A549 (cell line): Measurements from ENCODE around the gene MRPL58. TPM values are rescaled to one million over a fixed set of nuclear protein-coding genes. Genes with fewer than 3 reads are reported as not detected.

Experiments used
- ATAC-seq, 2 experiments: fragments of 200-7000 bp in 1 of 2; fragments of >200 bp in 1 of 2; cut with Nextera tagmentation in 1 of 2; cut with Tn5 transposase in 1 of 2; 3 replicates each; pipeline versions ENCODE4 v1.8.0 to v1.9.1; 2018 to 2020; ENCODE audit warnings: mild to moderate bottlenecking in 1 of 2, moderate library complexity in 1 of 2
- CTCF ChIA-PET: fragments of 300-600 bp; sonication (Branson Sonifier 250); formaldehyde crosslinking; extraction: SDS; loops from one replicate; lab custom pipeline; 2021; ENCODE audit warnings: antibody characterized with exemption, inconsistent platforms; lab: Yijun Ruan, JAX
- POLR2A ChIA-PET: fragments of 350-600 bp; formaldehyde crosslinking; extraction: SDS; loops from one replicate; lab custom pipeline; 2021; ENCODE audit warnings: antibody characterized with exemption, inconsistent platforms; lab: Yijun Ruan, JAX
- DNase-seq, 2 experiments: peaks; one replicate each; pipeline versions ENCODE4 v3.0.0 to v3.0.0-alpha.2; 2011 to 2016; ENCODE audit warnings: low read depth in 1 of 2, low spot score in 1 of 2
- FAIRE-seq: peaks from 2 replicates; lab custom pipeline; 2011; peaks lifted over from hg19 to GRCh38; lab: Jason Lieb, UNC
- H3K27ac ChIP-seq, 2 experiments: fragments of >200 bp; sonication (Bioruptor Twin); formaldehyde crosslinking; 3 replicates each; pipeline ENCODE4 v1.5.1; 2016 to 2017
- H3K4me1 ChIP-seq: fragments of >200 bp; sonication (Bioruptor Twin); formaldehyde crosslinking; 3 replicates; pipeline ENCODE4 v1.6.1; 2016
- H3K4me2 ChIP-seq: fragments of >200 bp; sonication (Bioruptor Twin); formaldehyde crosslinking; 3 replicates; pipeline ENCODE4 v1.6.1; 2016
- H3K4me3 ChIP-seq: fragments of >200 bp; sonication (Bioruptor Twin); formaldehyde crosslinking; 3 replicates; pipeline ENCODE4 v1.5.1; 2016
- H3K9me3 ChIP-seq: fragments of >200 bp; sonication (Bioruptor Twin); formaldehyde crosslinking; 3 replicates; pipeline ENCODE4 v1.6.1; 2016
- ATOH8 ChIP-seq: fragments of 250-450 bp; sonication (Bioruptor Pico); IDR thresholded peaks from 2 replicates; pipeline ENCODE4 v1.5.0; 2020; ENCODE audit warnings: low read depth, mild to moderate bottlenecking, moderate library complexity
- BCL3 ChIP-seq: fragments of >200 bp; sonication (Bioruptor Twin); formaldehyde crosslinking; IDR thresholded peaks from 3 replicates; pipeline ENCODE4 v1.6.1; 2016
- CBX2 ChIP-seq: fragments of 200-600 bp; sonication (generic); IDR thresholded peaks from 2 replicates; pipeline ENCODE4 v1.6.1; 2016; ENCODE audit warnings: low read depth, mild to moderate bottlenecking, borderline replicate concordance
- CBX8 ChIP-seq: fragments of 200-600 bp; sonication (generic); IDR thresholded peaks from 2 replicates; pipeline ENCODE4 v1.6.1; 2016
- CTCF ChIP-seq: fragments of >200 bp; sonication (Bioruptor Twin); formaldehyde crosslinking; IDR thresholded peaks from 3 replicates; pipeline ENCODE4 v1.5.1; 2016
- EHF ChIP-seq: fragments of 250-450 bp; sonication (Bioruptor Pico); IDR thresholded peaks from 2 replicates; pipeline ENCODE4 v1.5.0; 2020; ENCODE audit warnings: mild to moderate bottlenecking
- GATA3 ChIP-seq: IDR thresholded peaks from 2 replicates; pipeline ENCODE4 v1.6.1; 2012; ENCODE audit warnings: borderline replicate concordance
- HDAC2 ChIP-seq: fragments of 200-600 bp; sonication (generic); IDR thresholded peaks from 2 replicates; pipeline ENCODE4 v1.6.1; 2016
- HES2 ChIP-seq: fragments of >200 bp; sonication (Bioruptor Twin); formaldehyde crosslinking; IDR thresholded peaks from 2 replicates; pipeline ENCODE4 v1.6.1; 2016
- HMGXB4 ChIP-seq: fragments of 250-450 bp; sonication (Bioruptor Pico); IDR thresholded peaks from 2 replicates; pipeline ENCODE4 v1.5.0; 2021; ENCODE audit warnings: mild to moderate bottlenecking, moderate library complexity, borderline replicate concordance
- HOXA7 ChIP-seq: fragments of 250-450 bp; sonication (Bioruptor Pico); IDR thresholded peaks from 2 replicates; pipeline ENCODE4 v1.5.0; 2020; ENCODE audit warnings: mild to moderate bottlenecking, moderate library complexity
- HOXB13 ChIP-seq: fragments of 250-450 bp; sonication (Bioruptor Pico); IDR thresholded peaks from 2 replicates; pipeline ENCODE4 v1.5.0; 2020; ENCODE audit warnings: low read depth, mild to moderate bottlenecking, moderate library complexity
- HOXB5 ChIP-seq: fragments of 250-450 bp; sonication (Bioruptor Pico); IDR thresholded peaks from 2 replicates; pipeline ENCODE4 v1.5.0; 2020; ENCODE audit warnings: mild to moderate bottlenecking, moderate library complexity
- JUNB ChIP-seq: fragments of >200 bp; sonication (Bioruptor Twin); formaldehyde crosslinking; IDR thresholded peaks from 2 replicates; pipeline ENCODE4 v1.6.1; 2016
- KDM1A ChIP-seq: fragments of 200-600 bp; sonication (generic); IDR thresholded peaks from 2 replicates; pipeline ENCODE4 v1.6.1; 2016; ENCODE audit warnings: low read depth, mild to moderate bottlenecking
- POLR2A ChIP-seq: IDR thresholded peaks from 2 replicates; pipeline ENCODE4 v1.6.1; 2012; ENCODE audit warnings: mild to moderate bottlenecking, low read length
- RNF2 ChIP-seq: fragments of 200-600 bp; sonication (generic); IDR thresholded peaks from 2 replicates; pipeline ENCODE4 v1.6.1; 2016; ENCODE audit warnings: low read depth, mild to moderate bottlenecking, antibody characterized with exemption, moderate library complexity, borderline replicate concordance
- SMC3 ChIP-seq: fragments of >200 bp; sonication (Bioruptor Twin); formaldehyde crosslinking; IDR thresholded peaks from 3 replicates; pipeline ENCODE4 v1.6.1; 2018; ENCODE audit warnings: inconsistent platforms
- ZC3H11A ChIP-seq: fragments of 450-650 bp; IDR thresholded peaks from 2 replicates; pipeline ENCODE4 v1.6.1; 2014; ENCODE audit warnings: antibody characterized with exemption, mild to moderate bottlenecking
- ZNF302 ChIP-seq: fragments of 250-450 bp; sonication (Bioruptor Pico); IDR thresholded peaks from 2 replicates; pipeline ENCODE4 v1.9.0; 2021; ENCODE audit warnings: inconsistent platforms, mild to moderate bottlenecking, moderate library complexity
- WGBS: methylation state at CpG from one replicate; pipeline ENCODE4 v1.1.6; 2017; ENCODE audit errors: missing lambda C conversion rate; 5-methylcytosine and 5-hydroxymethylcytosine counted together
- polyA plus RNA-seq, 4 experiments: library from polyadenylated mRNA; depleted of rRNA in 3 of 4; stranded (reverse); fragments of >200 nt; fragmentation: RNase III in 1 of 4; extraction: RNeasy Plus Mini Kit Qiagen cat#74134 plus additional on column Dnase treatment in 1 of 4; gene quantifications; 2 replicates in 3 of 4; 3 replicates in 1 of 4; pipeline ENCODE4 v1.2.3, GENCODE V29; 2011 to 2017
- TF ChIP-seq, protein P1 (sequence below): fragments of 200-600 bp; sonication (generic); IDR thresholded peaks from 2 replicates; pipeline ENCODE4 v1.6.1; 2016; ENCODE audit warnings: antibody characterized with exemption, mild to moderate bottlenecking, moderate library complexity

The MRPL58 gene
- polyA plus RNA-seq, 2 of the 4 experiments (the other 2 are of a cell fraction) = 89.4 to 127 TPM

GRCh38 chr17:75009139-75009724 lies 3.2 kb upstream of the MRPL58 start:
- ATAC-seq (no peak), DNase-seq (no peak), FAIRE-seq (no peak)
- ChIA-PET POLR2A (interaction anchor here (0.9 to 1.1 kb wide), 2 partner anchors 21 to 47 kb away, joined by 3 read pairs; no protein-coding TSS in a partner anchor), CTCF (interaction anchor here (0.8 to 19.2 kb wide), 7 partner anchors 10 to 227 kb away, joined by 3 to 404 read pairs (median 6); partner anchors contain the start of genes CDR2L and HID1)
- H3K4me1 ChIP-seq = peaks cover 18% of the 10 kb centered on the region
- no peak overlapping the region for H3K27ac ChIP-seq
- no peak overlapping the region for H3K4me3 ChIP-seq
- H3K9me3 ChIP-seq = no peaks in the 10 kb centered on the region
- no peak overlapping the region for H3K4me2 ChIP-seq
- no peak for TF ChIP-seq ZNF302 (CRISPR knock-in tag)
- no peak for TF ChIP-seq JUNB
- no peak for TF ChIP-seq HOXB5 (CRISPR knock-in tag)
- TF ChIP-seq ZC3H11A = no peak
- no peak for TF ChIP-seq KDM1A
- TF ChIP-seq HMGXB4 = no peak
- no peak for TF ChIP-seq BCL3
- TF ChIP-seq SMC3 = no peak
- TF ChIP-seq HDAC2 = no peak
- WGBS = 67% methylated on average over 2 of the region's 2 CpGs

- Histone ChIP-seq H3K9me3 (no peaks in the 10 kb centered on the region), H3K4me2 (no peak overlapping the region), H3K4me3 (no peak overlapping the region), H3K4me1 (peaks cover 18% of the 10 kb centered on the region), H3K27ac (no peak overlapping the region)
- ATAC-seq (no peak), FAIRE-seq (no peak), DNase-seq (peak in 1 of 2 experiments; percentile 64)
- CTCF ChIA-PET = interaction anchor here (1.1 to 19.2 kb wide), 15 partner anchors 9 to 191 kb away, joined by 3 to 404 read pairs (median 14); partner anchors contain the start of genes CDR2L, HID1, NT5C and OTOP2
- WGBS = 75% methylated on average over 8 of the region's 8 CpGs
- POLR2A ChIA-PET = interaction anchor here (0.7 to 4.0 kb wide), 9 partner anchors 14 to 129 kb away, joined by 4 to 107 read pairs (median 24); partner anchors contain the start of genes ATP5PD, CDR2L, HID1 and KCTD2
- TF ChIP-seq SMC3 (no peak), CTCF (no peak), ZNF302 (CRISPR knock-in tag) (no peak), HDAC2 (no peak), HES2 (no peak), CBX8 (no peak), HOXB13 (CRISPR knock-in tag) (no peak), EHF (CRISPR knock-in tag) (no peak), CBX2 (no peak), POLR2A (no peak), GATA3 (no peak), BCL3 (no peak), HOXA7 (no peak), RNF2 (no peak), ATOH8 (CRISPR knock-in tag) (no peak), JUNB (no peak)
- TF ChIP-seq, protein P1, sequence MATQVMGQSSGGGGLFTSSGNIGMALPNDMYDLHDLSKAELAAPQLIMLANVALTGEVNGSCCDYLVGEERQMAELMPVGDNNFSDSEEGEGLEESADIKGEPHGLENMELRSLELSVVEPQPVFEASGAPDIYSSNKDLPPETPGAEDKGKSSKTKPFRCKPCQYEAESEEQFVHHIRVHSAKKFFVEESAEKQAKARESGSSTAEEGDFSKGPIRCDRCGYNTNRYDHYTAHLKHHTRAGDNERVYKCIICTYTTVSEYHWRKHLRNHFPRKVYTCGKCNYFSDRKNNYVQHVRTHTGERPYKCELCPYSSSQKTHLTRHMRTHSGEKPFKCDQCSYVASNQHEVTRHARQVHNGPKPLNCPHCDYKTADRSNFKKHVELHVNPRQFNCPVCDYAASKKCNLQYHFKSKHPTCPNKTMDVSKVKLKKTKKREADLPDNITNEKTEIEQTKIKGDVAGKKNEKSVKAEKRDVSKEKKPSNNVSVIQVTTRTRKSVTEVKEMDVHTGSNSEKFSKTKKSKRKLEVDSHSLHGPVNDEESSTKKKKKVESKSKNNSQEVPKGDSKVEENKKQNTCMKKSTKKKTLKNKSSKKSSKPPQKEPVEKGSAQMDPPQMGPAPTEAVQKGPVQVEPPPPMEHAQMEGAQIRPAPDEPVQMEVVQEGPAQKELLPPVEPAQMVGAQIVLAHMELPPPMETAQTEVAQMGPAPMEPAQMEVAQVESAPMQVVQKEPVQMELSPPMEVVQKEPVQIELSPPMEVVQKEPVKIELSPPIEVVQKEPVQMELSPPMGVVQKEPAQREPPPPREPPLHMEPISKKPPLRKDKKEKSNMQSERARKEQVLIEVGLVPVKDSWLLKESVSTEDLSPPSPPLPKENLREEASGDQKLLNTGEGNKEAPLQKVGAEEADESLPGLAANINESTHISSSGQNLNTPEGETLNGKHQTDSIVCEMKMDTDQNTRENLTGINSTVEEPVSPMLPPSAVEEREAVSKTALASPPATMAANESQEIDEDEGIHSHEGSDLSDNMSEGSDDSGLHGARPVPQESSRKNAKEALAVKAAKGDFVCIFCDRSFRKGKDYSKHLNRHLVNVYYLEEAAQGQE = no peak
Measured at GRCh38 chr17:75010683-75011400, 1.6 kb upstream of the MRPL58 start.
